Measurements from ENCODE around the gene RPS14. TPM values are rescaled to one million over a fixed set of nuclear protein-coding genes. Genes with fewer than 3 reads are reported as not detected.

The RPS14 gene
- total RNA-seq, 4 donors from 2014 or later = 1,098 to 4,026 (median 2,484) TPM

DNA sequence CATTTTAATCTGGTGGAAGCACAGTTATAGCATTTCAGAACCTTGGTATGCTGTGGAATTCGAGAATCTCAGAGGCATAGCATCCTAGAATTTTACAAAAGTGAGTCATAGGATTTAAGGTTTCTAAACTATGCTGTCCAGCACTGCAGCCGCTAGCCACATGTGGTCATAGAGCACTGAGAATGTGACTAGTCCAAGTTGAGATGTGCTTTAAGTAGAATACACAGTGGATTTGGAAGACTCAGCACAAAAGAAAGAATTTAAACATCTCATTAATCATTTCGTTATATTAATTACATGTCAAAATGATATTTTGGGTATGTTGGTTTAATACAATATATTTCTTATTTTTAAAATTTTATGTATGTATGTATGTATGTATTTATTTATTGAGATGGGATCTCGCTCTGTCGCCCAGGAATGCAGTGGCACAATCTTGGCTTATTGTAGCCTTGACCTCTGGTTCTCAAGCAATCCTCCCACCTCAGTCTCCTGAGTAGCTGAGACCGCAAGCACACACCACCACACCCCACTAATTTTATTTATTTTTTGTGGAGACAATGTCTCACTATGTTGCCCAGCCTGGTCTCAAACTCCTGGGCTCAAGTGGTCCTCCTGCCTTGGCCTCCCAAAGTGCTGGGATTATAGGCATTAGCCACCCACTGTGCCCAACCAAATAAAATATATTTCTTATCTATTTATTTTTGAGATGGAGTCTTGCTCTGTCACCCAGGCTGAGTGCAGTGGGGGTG, 20.4 kb upstream of the RPS14 start:
- TF ChIP-seq, protein P1, sequence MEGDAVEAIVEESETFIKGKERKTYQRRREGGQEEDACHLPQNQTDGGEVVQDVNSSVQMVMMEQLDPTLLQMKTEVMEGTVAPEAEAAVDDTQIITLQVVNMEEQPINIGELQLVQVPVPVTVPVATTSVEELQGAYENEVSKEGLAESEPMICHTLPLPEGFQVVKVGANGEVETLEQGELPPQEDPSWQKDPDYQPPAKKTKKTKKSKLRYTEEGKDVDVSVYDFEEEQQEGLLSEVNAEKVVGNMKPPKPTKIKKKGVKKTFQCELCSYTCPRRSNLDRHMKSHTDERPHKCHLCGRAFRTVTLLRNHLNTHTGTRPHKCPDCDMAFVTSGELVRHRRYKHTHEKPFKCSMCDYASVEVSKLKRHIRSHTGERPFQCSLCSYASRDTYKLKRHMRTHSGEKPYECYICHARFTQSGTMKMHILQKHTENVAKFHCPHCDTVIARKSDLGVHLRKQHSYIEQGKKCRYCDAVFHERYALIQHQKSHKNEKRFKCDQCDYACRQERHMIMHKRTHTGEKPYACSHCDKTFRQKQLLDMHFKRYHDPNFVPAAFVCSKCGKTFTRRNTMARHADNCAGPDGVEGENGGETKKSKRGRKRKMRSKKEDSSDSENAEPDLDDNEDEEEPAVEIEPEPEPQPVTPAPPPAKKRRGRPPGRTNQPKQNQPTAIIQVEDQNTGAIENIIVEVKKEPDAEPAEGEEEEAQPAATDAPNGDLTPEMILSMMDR (IDR thresholded peaks at IDR 0.05) = no peak
- no peak for TF ChIP-seq POLR2A (IDR thresholded peaks at IDR 0.05)
- Histone ChIP-seq H3K27me3 (no peaks in the 10 kb centered on the region), H3K9me3 (no peaks in the 10 kb centered on the region), H3K27ac (no peak overlapping the region), H3K4me3 (no peak overlapping the region), H3K4me1 (peaks cover 4 to 20% (median 19%) of the 10 kb centered on the region in 3 donors), H3K36me3 (no peaks in the 10 kb centered on the region)
- intact Hi-C loops (cut with DNase I) = loop anchor here (5.0 kb wide), 1 partner anchor 67 kb away; no protein-coding TSS in a partner anchor
- 69 to 70% methylated on average over 6 of the region's 6 CpGs for WGBS, 2 donors
- DNase-seq = no peak

DNA sequence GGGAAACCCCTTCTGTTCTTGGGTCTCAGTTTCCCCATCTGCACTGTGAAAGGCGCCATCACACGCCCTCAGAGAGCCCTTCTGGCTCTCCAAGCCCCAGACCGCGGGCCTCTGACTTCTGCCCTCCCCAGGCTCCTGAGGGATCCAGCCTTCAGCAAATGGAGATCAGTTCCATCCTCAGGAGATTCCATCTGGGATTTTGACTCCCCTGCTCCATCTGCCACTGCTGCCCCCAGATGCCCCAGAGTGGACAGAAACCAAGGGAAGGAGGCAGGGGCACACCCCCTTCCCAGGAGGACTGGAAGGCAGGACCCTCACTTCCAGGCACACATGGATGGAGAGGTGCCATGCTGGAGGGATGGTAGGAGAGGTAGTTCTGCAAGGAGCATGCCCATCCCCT, 18.7 kb upstream of the RPS14 start:
- no peak for DNase-seq
- Histone ChIP-seq H3K9me3 (no peaks in the 10 kb centered on the region), H3K27ac (no peak overlapping the region), H3K4me3 (no peak overlapping the region), H3K27me3 (no peaks in the 10 kb centered on the region), H3K36me3 (no peaks in the 10 kb centered on the region), H3K4me1 (peaks cover 4 to 31% (median 23%) of the 10 kb centered on the region in 3 donors)
- WGBS, 2 donors = 80% methylated on average over 1 of the region's 4 CpGs; no CpG with 5 or more reads in 1 of the 2 donors
- no peak for TF ChIP-seq POLR2A (IDR thresholded peaks at IDR 0.05)
- TF ChIP-seq, protein P1 (IDR thresholded peaks at IDR 0.05) = no peak
- intact Hi-C loops (cut with DNase I) = no loop called here

DNA sequence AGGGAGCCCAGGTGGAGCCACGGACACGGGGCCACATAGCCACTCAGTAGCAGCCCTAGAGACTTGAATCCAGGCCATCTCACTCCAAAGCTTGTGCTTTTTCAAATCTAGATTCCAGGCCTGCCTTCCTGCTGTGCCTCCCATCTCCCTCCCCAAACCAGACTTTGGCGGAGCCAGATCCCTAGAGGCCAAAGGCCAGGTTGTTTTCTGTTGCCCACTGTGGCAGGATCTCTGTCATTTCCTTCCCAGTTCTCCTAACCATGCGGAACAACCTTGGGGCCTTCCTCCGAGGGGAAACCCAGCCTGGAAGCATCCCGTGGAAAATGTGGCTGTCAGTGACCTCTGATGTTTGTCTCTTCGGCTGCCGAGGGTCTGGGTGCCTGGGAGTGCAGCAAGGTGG, 16.4 kb upstream of the RPS14 start:
- TF ChIP-seq POLR2A (IDR thresholded peaks at IDR 0.05) = no peak
- TF ChIP-seq, protein P1 (IDR thresholded peaks at IDR 0.05) = no peak
- intact Hi-C loops (cut with DNase I) = no loop called here

DNA sequence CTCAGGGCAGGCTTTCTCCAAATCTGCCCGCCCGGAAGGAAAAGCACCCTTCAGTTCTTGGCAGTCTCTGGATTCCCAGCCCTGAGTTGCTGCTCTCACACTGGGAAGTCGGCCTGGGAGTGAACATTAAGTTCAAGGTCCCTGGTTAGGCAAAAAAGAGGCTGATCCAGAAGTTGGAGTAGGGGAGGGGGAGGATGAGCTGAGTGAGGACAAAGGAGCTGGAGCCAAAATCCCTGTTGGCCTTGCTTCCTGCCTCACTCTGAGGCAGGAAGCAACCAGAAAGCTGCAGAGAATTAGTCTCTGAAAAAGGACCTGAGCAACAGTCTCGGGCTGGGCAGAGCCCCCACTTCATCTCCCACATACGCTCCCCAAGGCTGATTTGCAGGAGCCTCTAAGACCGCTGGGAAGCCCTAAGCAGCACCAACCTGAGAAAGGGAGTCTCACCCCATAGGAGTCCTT, 15.0 kb upstream of the RPS14 start:
- Histone ChIP-seq H3K4me1 (peaks cover 0 to 25% (median 16%) of the 10 kb centered on the region in 3 donors), H3K9me3 (no peaks in the 10 kb centered on the region), H3K27me3 (no peaks in the 10 kb centered on the region), H3K36me3 (no peaks in the 10 kb centered on the region), H3K4me3 (no peak overlapping the region), H3K27ac (peak overlapping the region; percentile 27 to 68 (median 44))
- no peak for TF ChIP-seq POLR2A (IDR thresholded peaks at IDR 0.05)
- TF ChIP-seq, protein P1 (IDR thresholded peaks at IDR 0.05) = no peak
- intact Hi-C loops (cut with DNase I) = loop anchor here (5.0 kb wide), 1 partner anchor 58 kb away; no protein-coding TSS in a partner anchor
- 34 to 89% methylated on average over 2 to 3 of the region's 6 CpGs for WGBS, 2 donors
- DNase-seq = no peak

More for the DNA sequence above, 16.4 kb upstream of the RPS14 start:
- Histone ChIP-seq H3K4me3 (no peak overlapping the region), H3K9me3 (no peaks in the 10 kb centered on the region), H3K27me3 (no peaks in the 10 kb centered on the region), H3K27ac (peak overlapping the region in 3 of 4 donors; percentile 29 to 72 (median 68)), H3K4me1 (peaks cover 0 to 21% (median 14%) of the 10 kb centered on the region in 3 donors), H3K36me3 (no peaks in the 10 kb centered on the region)
- 60 to 81% methylated on average over 1 to 3 of the region's 8 CpGs for WGBS, 2 donors
- DNase-seq = no peak

DNA sequence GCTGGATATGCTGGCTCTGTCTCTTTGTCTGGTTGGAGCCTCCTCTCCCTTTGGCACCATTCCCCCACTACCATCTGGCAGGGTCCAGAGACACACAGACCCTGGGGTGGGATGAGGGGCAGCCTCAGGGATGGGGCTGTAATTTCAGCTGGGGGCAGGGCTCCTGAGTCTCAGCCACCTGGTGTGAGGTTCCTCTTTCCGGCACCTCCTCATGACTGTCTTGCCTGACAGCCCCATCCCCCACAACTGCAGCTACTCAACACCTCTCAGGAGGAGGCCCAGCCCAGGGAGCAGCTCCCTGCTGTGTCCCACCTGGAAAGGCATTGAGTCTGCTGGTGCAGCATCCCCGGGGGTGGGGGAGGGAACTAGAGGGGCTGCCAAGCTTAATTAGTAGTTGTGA, 11.7 kb upstream of the RPS14 start:
- no CpG with 5 or more reads among the region's 2 CpGs for WGBS, 2 donors

More for the DNA sequence above, 11.7 kb upstream of the RPS14 start:
- H3K4me1 ChIP-seq = peaks cover 6 to 36% (median 21%) of the 10 kb centered on the region in 3 donors
- no peaks in the 10 kb centered on the region for H3K36me3 ChIP-seq
- no peak for DNase-seq
- no peak for TF ChIP-seq POLR2A (IDR thresholded peaks at IDR 0.05)
- TF ChIP-seq, protein P1 (IDR thresholded peaks at IDR 0.05) = no peak
- H3K27me3 ChIP-seq = no peaks in the 10 kb centered on the region
- no peaks in the 10 kb centered on the region for H3K9me3 ChIP-seq
- intact Hi-C loops (cut with DNase I) = loop anchor here (5.0 kb wide), 1 partner anchor 61 kb away; no protein-coding TSS in a partner anchor
- H3K4me3 ChIP-seq = no peak overlapping the region
- H3K27ac ChIP-seq = no peak overlapping the region

All from esophagus squamous epithelium (tissue), 5 donors.